PC-3 (cell line): ENCODE results near the gene MOB3A.

ENCODE experiments used
- CTCF ChIP-seq: fragments of 300-600 bp; sonication (generic); conservative IDR thresholded peaks from 2 replicates; pipeline ENCODE4 v1.5.1; 2017; ENCODE audit warnings: antibody characterized with exemption, low read depth, mild to moderate bottlenecking, low read length
- EZH2 ChIP-seq: fragments of 300-600 bp; sonication (generic); IDR thresholded peaks from one replicate; pipeline ENCODE4 v1.6.1; 2017; ENCODE audit warnings: antibody characterized with exemption, mild to moderate bottlenecking, low read length; ENCODE audit not compliant: unreplicated experiment

- TF ChIP-seq CTCF (no peak), EZH2 (no peak)
Observed at GRCh38 chr19:2089001-2089711, 7.0 kb downstream of the MOB3A start.
